GM21381 (cell line): Measurements from ENCODE around the gene NOC4L.
"Not testable (repeated sequence)": the region's sequence is repeated elsewhere in the genome, so short reads cannot be mapped to it uniquely, and the experiment has no call there.

ENCODE experiments used
- ATAC-seq: cut with Tn5 transposase; IDR thresholded peaks from one replicate; pipeline ENCODE4 v1.9.1; 2021; ENCODE audit warnings: mild to moderate bottlenecking, moderate library complexity; ENCODE audit not compliant: unreplicated experiment

Gene NOC4L

GRCh38 chr12:132123970-132124765 is 20.1 kb upstream of the NOC4L start:
- ATAC-seq = no peak

- no peak for ATAC-seq
Observed at GRCh38 chr12:132124766-132125425, 19.4 kb upstream of the NOC4L start.

DNA sequence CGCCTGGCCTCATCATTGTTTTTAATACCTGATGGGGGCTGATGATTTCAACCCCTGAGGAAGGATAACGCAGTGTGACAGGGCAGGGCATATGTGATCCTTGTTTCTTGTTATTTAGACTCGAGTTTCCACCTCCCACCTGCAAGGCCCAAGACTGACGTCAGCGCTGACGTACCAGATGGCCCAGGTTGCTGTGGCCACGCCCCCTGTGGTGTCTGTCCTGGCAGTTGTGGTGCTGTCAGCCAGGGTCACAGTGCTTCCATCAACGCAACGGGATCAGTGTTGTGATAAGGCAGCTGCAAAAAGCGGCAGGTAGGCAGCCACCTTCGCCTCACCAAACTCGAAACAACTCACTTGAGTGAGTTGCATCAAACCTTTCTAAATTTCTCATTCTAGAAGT is 18.5 kb upstream of the NOC4L start:
- no peak for ATAC-seq

DNA sequence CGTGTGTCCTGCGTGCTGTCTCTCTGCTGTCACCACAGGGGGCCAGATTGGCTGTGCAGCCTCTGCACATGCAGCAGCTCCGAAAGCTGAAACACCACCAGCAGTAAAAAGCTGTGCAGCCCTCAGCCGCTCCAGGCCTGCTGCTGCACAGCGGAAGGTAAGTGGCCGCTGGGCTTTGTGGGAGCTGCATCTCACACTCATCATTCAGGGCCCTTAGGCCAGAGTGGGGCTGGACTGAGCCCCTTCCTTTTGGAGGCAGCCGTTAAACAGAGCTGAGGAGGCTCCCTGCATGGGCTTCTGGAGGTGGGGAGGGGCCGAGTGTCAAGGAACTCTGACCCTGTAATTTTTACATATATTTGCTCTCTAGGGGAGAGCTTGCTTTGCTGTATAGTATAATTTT is 17.2 kb upstream of the NOC4L start:
- ATAC-seq = no peak

DNA sequence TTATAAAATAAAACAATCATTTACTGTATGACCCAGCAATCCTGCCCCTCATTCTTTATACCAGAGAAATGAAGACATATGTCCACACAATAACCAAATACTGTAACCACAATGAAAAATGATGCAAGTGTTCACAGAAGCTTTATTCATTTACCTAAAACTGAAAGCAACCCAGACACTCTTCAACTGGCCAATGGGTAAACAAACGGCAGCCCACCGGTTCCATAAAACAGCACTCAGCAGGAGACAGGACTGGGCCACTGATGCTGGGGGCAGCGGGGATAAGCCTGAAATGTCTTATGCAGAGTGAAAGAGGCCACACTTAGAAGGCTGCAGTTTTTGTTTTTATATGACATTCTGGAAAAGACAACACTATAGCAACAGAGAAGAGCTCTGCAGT is 15.2 kb upstream of the NOC4L start:
- no peak for ATAC-seq

DNA sequence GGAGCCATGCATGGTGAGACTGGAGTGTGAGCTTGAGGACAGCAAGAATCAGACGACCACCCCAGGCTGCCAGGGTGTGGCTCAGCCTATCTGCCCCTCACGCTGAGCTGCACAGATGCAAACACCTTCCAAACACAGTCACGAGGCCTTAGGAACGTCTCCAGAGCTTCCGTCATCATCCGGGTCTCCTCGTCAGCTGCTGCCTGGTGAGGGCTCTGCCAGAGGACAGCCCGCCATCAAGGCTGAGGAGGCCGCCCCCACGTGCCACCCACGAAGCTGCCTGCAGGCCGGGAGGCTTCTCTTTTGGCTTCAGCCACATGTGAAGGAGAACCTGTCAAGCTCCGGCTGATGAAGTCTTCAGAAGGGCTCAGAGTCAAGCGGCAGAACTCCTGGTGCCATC is 13.6 kb upstream of the NOC4L start:
- ATAC-seq = no peak

DNA sequence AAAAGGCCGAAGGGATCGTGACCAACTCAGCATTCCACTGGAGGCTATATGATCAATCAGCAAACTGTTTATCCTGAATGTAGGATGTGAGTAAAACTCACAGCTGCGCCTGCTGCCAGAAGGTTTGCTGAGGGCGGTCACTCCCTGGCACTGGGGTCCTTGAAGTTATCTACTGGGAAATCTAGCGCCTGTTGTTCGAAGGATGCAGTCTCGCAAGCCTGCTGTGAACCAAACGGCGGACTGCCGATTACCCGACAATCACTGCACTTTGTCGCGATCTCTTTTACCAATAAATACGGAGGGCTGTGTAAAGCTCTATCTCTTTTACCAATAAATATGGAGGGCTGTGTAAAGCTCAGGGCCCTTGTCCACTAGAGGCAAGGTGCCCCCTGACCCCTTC is 13.0 kb upstream of the NOC4L start:
- ATAC-seq = no peak

DNA sequence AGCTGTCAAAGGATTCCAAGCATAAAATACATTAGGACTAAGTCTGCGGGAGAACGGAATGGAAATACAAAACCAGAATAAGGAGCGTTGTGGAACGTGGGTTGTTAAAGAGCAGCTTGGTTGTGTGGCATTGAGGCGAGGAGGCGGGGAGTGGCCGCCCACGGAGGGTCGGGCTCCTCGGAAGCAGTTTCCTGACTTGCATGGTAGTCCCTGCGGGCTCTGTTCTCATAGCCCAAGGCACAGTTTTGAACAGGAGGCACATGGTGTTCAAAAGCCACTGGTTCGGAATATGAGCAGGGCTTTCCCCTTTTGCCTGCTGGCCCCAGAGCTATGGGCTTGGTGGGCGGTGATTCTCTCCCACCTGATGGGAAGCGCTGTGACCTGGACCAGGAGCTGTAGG is 12.3 kb upstream of the NOC4L start:
- ATAC-seq = no peak

DNA sequence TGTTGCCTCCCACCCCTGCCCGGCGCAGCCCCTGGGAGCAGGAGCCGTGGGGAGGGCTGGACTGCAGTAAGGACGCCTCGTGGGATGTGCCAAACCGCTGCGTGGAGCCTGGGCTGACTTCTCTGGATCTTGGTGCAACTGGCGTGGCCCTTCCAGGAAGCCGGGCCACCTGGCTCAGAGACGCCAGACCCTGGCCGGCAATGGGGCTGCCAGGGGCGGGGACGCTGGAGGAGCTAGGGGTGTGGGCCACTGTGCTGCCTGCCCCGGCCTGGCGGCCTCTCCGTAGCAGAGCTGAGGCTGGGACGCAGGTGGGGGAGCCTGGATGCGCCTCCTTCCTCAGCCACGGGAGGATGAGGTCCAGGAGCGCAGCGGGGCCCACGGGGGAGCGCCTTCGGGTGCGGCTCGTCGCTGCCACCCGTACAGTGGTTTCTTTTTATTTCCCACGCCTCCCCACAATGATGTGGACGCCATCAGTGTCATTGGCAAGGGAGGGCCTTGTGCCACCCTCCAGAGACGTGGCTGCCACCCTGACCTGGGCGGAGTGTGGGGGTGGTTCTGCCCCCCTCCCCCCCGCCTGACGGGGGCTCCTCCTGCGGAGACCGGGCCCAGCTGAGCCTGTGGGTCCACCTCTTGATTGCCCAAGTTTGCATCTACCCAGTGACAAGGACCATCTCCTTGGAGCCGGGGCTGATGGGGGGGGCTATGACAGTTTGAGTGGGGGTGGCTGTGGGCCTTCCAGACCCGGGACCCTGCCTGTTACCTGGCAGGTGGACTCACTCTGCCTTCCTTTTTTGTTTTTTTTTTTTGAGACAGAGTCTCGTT is 11.4 kb upstream of the NOC4L start:
- ATAC-seq = no peak

DNA sequence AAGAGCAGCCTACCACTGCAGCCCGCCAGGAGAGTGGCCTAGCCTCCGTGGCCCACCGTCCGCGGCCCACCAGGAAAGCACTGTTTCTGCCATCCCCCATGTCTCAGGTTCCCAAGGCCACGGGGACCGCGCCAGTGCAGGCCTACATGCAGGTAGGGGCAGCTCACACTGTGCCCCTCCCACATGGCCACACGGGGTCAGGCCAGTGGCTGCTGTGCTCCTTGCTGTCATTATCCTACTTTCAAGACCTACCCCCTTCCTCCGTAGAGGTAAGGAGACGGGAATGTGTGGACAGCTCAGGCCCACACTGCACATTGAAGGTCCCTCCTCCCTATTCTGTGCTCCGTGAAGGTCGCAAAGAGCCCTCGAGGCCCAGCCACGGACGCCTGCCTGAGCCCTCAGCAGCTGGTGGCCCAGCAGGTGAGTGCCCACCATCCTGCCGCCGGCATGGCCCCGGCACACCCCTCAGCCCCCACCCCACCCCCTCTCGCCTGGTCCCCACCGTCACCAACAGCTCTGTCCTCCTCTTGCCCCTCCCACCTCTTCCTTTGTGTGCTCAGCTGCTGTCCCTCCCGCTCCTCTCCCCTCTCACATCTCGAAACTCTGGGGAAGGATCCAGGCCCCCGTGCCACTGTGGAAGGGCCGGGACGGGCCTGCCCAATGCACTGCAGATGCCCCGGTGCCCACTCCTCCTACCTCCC is 10.2 kb upstream of the NOC4L start:
- no peak for ATAC-seq

- ATAC-seq = not testable (repeated sequence)
Observed at GRCh38 chr12:132134653-132135183, 9.5 kb upstream of the NOC4L start.

GRCh38 chr12:132136226-132136625 is 8.0 kb upstream of the NOC4L start:
- ATAC-seq = not testable (repeated sequence)

DNA sequence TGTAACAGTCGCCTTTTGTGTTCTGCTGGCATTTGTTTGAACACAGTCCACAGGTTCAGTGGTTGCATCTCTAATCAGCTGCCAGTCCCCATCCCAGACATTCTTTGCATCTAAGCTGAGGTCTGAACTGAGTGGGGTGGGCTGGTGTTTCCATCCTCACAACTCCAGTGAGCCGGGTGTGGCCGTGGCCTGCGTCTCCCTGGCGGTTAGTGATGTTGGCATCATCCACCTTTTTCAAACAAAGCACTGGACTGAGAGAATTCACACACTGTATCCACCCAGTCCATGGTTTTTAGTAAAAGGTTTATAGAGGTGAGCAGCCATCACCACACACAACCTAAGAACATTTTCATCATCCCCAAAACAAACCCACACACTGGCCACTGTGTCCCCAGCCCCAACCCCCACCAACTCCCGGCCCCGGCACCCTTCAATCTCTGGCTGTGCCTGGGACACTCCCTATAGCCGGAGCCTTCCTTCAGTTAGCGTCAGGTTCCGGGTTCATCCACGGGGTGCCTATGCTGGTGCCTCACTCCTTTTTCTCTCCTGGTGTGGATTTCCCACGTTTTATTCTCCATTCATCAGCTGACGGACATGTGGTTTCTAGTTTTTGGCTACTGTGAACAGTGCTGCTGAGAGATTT is 6.7 kb upstream of the NOC4L start:
- no peak for ATAC-seq

GRCh38 chr12:132138941-132139871 is 5.1 kb upstream of the NOC4L start:
- ATAC-seq = no peak

- ATAC-seq = no peak
Observed at GRCh38 chr12:132139912-132140311, 4.3 kb upstream of the NOC4L start.

DNA sequence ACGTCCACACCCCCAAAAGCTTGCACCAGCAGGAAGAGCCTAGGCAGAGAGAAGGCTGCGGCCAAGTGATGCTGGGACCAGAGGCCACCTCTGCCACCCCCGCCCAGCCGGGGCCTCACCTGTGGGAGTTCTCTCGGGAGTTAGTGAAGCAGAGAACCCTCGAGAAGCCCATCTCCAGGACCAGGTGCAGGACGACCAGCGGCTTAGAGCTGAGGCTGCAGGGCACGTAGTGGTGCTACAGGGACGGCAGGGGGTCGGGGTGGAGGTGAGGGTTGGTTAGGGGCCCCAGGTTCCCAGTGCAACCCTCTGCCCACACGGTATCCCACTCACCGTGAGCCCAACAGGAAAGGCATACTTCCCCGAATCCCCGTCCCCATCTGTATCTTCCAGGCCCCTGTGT is 3.8 kb upstream of the NOC4L start:
- no peak for ATAC-seq

GRCh38 chr12:132140918-132141841 is 3.1 kb upstream of the NOC4L start:
- no peak for ATAC-seq

DNA sequence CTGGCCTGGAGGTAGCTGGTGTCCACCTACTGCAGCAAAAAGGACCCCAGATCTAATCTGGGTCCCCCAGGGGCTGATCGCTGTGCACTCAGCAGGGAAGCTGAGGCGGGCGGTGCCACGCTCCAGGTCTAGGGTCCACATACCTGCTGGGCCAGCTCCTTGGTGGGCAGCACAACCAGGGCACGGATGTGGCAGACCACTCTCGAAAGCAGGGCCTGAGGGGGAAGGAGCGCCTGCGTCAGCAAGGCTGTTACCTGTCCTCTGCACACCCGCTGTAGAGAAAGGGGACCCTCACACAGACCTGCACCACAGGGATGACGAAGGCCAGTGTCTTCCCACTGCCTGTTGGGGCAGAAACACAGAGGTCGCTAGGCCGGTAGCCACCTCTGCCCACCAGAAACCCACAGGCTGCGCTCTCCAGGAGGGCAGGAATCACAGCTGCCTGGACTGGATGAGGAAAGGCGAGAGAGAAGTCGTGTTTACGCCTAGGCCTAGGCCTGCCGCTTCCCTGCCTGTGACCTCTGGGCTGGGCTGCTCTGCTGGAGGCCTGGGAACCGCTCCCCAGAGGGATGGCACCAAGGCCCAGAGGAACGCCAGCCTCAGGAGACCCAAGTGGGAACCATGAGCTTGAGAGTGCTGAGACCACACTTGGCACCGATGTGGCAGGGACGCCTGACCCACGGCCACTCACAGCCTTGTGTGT is 2.1 kb upstream of the NOC4L start:
- no peak for ATAC-seq
